ENCODE measurements around the gene SAPCD1. TPM values are rescaled to one million over a fixed set of nuclear protein-coding genes. Genes with fewer than 3 reads are reported as not detected.

Gene SAPCD1
- total RNA-seq, 2 donors from 2014 or later = not detected

DNA sequence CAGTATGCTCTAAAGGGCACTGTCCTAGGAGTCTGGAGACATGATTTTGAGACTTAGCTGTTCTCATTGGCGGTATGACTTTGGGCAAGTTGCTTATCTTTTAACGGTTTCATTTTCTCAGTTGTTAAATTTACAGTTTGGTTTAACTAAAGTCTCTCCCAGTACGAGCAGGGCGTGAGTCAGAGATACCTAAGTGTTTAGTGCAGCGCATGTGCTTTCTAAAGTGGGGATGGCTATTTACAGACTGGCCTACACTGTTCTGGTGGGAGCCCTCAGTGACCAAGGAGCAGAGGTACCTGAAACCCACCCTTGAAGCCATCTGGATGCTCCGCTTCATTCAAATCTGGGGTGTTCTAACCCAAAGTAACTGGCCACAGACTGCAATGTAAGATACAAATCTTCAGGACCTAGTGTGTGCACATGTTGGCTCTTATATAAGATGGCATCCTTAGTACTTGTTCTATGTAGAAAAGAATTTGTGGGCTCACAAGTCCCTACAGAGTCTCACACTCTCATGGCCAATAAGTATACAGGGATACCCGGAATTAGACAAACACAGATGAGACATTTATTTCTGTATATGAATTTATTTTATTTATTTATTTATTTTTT lies 11.9 kb upstream of the SAPCD1 start:
- H3K36me3 ChIP-seq = no peaks in the 10 kb centered on the region
- no peaks in the 10 kb centered on the region for H3K9me3 ChIP-seq
- no peak for DNase-seq (ENCODE audit: low spot score)
- H3K4me1 ChIP-seq = no peaks in the 10 kb centered on the region
- no peak overlapping the region for H3K4me3 ChIP-seq
- H3K27me3 ChIP-seq = no peaks in the 10 kb centered on the region
- H3K27ac ChIP-seq = no peak overlapping the region
- TF ChIP-seq, protein P1, sequence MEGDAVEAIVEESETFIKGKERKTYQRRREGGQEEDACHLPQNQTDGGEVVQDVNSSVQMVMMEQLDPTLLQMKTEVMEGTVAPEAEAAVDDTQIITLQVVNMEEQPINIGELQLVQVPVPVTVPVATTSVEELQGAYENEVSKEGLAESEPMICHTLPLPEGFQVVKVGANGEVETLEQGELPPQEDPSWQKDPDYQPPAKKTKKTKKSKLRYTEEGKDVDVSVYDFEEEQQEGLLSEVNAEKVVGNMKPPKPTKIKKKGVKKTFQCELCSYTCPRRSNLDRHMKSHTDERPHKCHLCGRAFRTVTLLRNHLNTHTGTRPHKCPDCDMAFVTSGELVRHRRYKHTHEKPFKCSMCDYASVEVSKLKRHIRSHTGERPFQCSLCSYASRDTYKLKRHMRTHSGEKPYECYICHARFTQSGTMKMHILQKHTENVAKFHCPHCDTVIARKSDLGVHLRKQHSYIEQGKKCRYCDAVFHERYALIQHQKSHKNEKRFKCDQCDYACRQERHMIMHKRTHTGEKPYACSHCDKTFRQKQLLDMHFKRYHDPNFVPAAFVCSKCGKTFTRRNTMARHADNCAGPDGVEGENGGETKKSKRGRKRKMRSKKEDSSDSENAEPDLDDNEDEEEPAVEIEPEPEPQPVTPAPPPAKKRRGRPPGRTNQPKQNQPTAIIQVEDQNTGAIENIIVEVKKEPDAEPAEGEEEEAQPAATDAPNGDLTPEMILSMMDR (IDR thresholded peaks at IDR 0.05) = no peak

DNA sequence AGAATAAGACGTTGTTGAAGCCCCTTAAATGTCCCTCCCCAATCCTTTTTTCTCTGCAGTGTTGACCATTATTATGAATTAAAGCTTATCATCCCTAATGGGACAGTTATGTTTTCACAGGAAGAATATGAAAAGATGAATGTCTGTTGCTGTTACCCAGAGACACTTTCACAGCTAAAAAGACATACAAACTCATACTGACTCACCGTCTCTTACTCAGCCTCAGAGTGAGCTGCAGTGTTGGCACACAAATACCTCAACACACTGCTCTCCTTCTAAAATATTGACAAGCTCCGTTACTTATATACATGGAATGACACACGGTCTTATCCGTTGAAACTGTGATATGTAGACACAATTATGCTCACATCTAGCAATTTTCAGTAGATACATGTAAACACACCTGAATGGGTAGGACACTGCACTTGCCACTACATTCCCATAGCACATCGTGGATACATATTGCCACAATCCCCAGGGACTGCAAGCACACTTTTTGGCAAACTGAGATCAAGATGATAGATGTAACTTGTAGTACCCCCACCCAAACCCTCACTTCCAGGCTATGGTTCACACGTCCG lies 9.6 kb upstream of the SAPCD1 start:
- H3K27ac ChIP-seq = no peak overlapping the region

GRCh38 chr6:31758281-31758680 lies 4.2 kb upstream of the SAPCD1 start:
- Histone ChIP-seq H3K4me1 (no peaks in the 10 kb centered on the region), H3K27me3 (no peaks in the 10 kb centered on the region), H3K4me3 (no peak overlapping the region), H3K36me3 (no peaks in the 10 kb centered on the region), H3K9me3 (no peaks in the 10 kb centered on the region), H3K27ac (no peak overlapping the region)
- DNase-seq (ENCODE audit: low spot score) = no peak
- TF ChIP-seq, protein P1 (IDR thresholded peaks at IDR 0.05) = no peak

More for the DNA sequence above, 9.6 kb upstream of the SAPCD1 start:
- TF ChIP-seq, protein P1 (IDR thresholded peaks at IDR 0.05) = no peak
- H3K4me3 ChIP-seq = no peak overlapping the region
- H3K36me3 ChIP-seq = no peaks in the 10 kb centered on the region
- H3K4me1 ChIP-seq = no peaks in the 10 kb centered on the region
- no peaks in the 10 kb centered on the region for H3K9me3 ChIP-seq
- no peaks in the 10 kb centered on the region for H3K27me3 ChIP-seq
- DNase-seq (ENCODE audit: low spot score) = no peak

DNA sequence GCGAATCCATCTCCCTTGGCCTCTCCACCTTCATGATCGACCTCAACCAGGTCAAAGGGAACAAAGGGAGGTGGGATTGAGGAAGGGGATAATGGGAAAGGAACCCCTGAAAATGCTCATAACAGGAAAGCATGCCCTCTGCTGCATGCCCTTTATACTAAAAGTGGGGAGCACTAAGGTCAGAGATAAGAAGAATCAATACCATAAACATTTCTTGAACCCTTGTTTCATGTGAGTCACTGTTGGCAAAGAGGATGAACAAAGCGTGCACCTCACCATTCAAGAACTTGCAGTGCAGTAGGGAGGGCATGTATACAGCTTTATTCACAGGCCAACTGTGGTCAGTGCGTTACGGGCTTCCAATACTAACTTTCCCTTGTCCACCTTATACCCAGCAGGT lies 1.7 kb upstream of the SAPCD1 start:
- no peak overlapping the region for H3K4me3 ChIP-seq
- H3K27me3 ChIP-seq = no peaks in the 10 kb centered on the region
- no peak for DNase-seq (ENCODE audit: low spot score)
- H3K9me3 ChIP-seq = no peaks in the 10 kb centered on the region
- H3K36me3 ChIP-seq = no peaks in the 10 kb centered on the region
- peaks cover 0 to under 1% of the 10 kb centered on the region in 2 donors for H3K4me1 ChIP-seq
- TF ChIP-seq, protein P1 (IDR thresholded peaks at IDR 0.05) = no peak
- no peak overlapping the region for H3K27ac ChIP-seq

- H3K27me3 ChIP-seq = no peaks in the 10 kb centered on the region
- H3K4me1 ChIP-seq = peaks cover 0 to 4% of the 10 kb centered on the region in 2 donors
- no peak overlapping the region for H3K27ac ChIP-seq
- no peaks in the 10 kb centered on the region for H3K36me3 ChIP-seq
- TF ChIP-seq, protein P1 (IDR thresholded peaks at IDR 0.05) = no peak
- DNase-seq (ENCODE audit: low spot score) = no peak
- no peaks in the 10 kb centered on the region for H3K9me3 ChIP-seq
- no peak overlapping the region for H3K4me3 ChIP-seq
These were observed 1.1 kb upstream of the SAPCD1 start for GRCh38 chr6:31761343-31761742.
